ENCODE results near the gene RHOB. TPM values are rescaled to one million over a fixed set of nuclear protein-coding genes. Genes with fewer than 3 reads are reported as not detected.
A peak's percentile ranks its signal among the peaks of the same experiment; 100 is the strongest.

RHOB gene
- total and polyA plus RNA-seq, 7 donors, result 111 to 669 (median 194) TPM

- no peak for TF ChIP-seq CTCF (IDR thresholded peaks at IDR 0.05)
- intact Hi-C loops (cut with DNase I), result no loop called here
- 87 to 95% (median 92%) methylated on average over 9 of the region's 9 CpGs for WGBS, 3 donors
Measured at GRCh38 chr2:20479835-20480234, 33.0 kb downstream of the RHOB start.

GRCh38 chr2:20480913-20481312 lies 34.0 kb downstream of the RHOB start:
- H3K4me3 ChIP-seq, result no peak overlapping the region
- H3K27ac ChIP-seq, result no peak overlapping the region
- ATAC-seq, result no peak
- no peaks in the 10 kb centered on the region for H3K9me3 ChIP-seq
- intact Hi-C loops (cut with DNase I), result no loop called here
- 74 to 83% (median 76%) methylated on average over 4 of the region's 4 CpGs for WGBS, 3 donors
- H3K27me3 ChIP-seq (ENCODE audit: insufficient read depth in 3 of 3, low read length in 2 of 3), result no peaks in the 10 kb centered on the region
- H3K4me1 ChIP-seq, result peaks cover 10% of the 10 kb centered on the region
- H3K36me3 ChIP-seq (ENCODE audit: insufficient read depth in 1 of 2, low read depth in 1 of 2), result no peaks in the 10 kb centered on the region
- TF ChIP-seq CTCF (IDR thresholded peaks at IDR 0.05), result no peak
- no peak for DNase-seq

More at GRCh38 chr2:20479835-20480234, 33.0 kb downstream of the RHOB start:
- H3K36me3 ChIP-seq (ENCODE audit: insufficient read depth in 1 of 2, low read depth in 1 of 2), result no peaks in the 10 kb centered on the region
- peaks cover 10% of the 10 kb centered on the region for H3K4me1 ChIP-seq
- no peaks in the 10 kb centered on the region for H3K9me3 ChIP-seq
- ATAC-seq (no peak), DNase-seq (no peak)
- H3K4me3 ChIP-seq, result no peak overlapping the region
- no peak overlapping the region for H3K27ac ChIP-seq
- no peaks in the 10 kb centered on the region for H3K27me3 ChIP-seq (ENCODE audit: insufficient read depth in 3 of 3, low read length in 2 of 3)

GRCh38 chr2:20481798-20482405 lies 35.0 kb downstream of the RHOB start:
- intact Hi-C loops (cut with DNase I), result no loop called here
- Histone ChIP-seq H3K27ac (no peak overlapping the region), H3K4me3 (no peak overlapping the region), H3K36me3 (ENCODE audit: insufficient read depth in 1 of 2, low read depth in 1 of 2) (no peaks in the 10 kb centered on the region), H3K4me1 (peaks cover 10% of the 10 kb centered on the region), H3K27me3 (ENCODE audit: insufficient read depth in 3 of 3, low read length in 2 of 3) (no peaks in the 10 kb centered on the region), H3K9me3 (no peaks in the 10 kb centered on the region)
- ATAC-seq (no peak), DNase-seq (no peak)
- 77 to 83% (median 80%) methylated on average over 5 of the region's 5 CpGs for WGBS, 3 donors
- no peak for TF ChIP-seq CTCF (IDR thresholded peaks at IDR 0.05)

GRCh38 chr2:20482725-20483124 lies 35.9 kb downstream of the RHOB start:
- ATAC-seq, result peak in 1 of 4 donors; percentile 52

More at GRCh38 chr2:20482725-20483124, 35.9 kb downstream of the RHOB start:
- Histone ChIP-seq H3K36me3 (ENCODE audit: insufficient read depth in 1 of 2, low read depth in 1 of 2) (no peaks in the 10 kb centered on the region), H3K4me3 (no peak overlapping the region), H3K27ac (no peak overlapping the region), H3K27me3 (ENCODE audit: insufficient read depth in 3 of 3, low read length in 2 of 3) (no peaks in the 10 kb centered on the region), H3K9me3 (no peaks in the 10 kb centered on the region), H3K4me1 (peaks cover 10% of the 10 kb centered on the region)
- WGBS, 3 donors, result 56 to 77% (median 62%) methylated on average over 3 of the region's 3 CpGs
- no peak for DNase-seq
- intact Hi-C loops (cut with DNase I), result no loop called here
- TF ChIP-seq CTCF (IDR thresholded peaks at IDR 0.05), result no peak

All from psoas muscle (tissue), 8 donors.